Measurements from ENCODE around the gene TNNI3K.

DNA sequence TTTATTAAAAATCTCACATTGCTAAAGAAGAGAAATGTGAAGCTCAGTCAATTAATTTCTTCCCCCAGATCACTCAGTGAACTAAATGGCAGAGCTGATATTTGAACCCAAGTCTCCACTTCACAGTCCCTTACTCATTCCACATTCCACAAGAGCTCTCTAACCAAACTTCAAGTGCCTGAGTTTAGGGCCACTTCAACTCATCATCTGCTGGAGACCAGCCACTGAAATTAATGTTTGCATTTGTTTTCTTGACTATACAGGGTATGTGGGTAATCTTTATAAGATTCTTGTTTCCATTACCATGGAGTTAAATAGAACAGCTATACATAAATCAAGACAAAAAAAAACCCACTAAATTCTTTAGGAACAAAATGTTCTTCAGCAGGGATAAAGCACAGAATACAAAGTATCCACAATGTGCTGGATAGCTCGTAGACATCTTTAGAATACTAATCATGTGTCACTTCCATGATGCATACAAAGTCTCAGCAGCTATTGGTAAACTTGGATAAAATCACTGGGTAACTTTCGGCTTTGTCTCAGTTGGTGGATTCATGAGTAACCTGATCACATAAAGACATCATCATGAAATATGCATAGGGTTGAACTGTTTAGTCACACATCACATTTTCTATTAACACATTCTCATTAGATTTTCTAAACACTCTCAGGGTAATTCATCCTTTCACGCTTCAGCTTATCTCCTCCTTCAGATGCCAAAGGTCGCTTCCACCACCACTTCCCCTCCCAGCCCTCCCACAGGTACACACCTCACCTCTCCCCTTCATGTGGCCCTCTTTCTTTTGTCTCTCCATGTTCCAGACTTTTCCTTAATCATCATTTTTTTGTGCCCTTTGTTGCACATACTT is 187.5 kb downstream of the TNNI3K start:
- no peak for TF ChIP-seq EZH2 (IDR thresholded peaks at IDR 0.05; ENCODE audit: borderline replicate concordance, low read length)
- TF ChIP-seq, protein P1, sequence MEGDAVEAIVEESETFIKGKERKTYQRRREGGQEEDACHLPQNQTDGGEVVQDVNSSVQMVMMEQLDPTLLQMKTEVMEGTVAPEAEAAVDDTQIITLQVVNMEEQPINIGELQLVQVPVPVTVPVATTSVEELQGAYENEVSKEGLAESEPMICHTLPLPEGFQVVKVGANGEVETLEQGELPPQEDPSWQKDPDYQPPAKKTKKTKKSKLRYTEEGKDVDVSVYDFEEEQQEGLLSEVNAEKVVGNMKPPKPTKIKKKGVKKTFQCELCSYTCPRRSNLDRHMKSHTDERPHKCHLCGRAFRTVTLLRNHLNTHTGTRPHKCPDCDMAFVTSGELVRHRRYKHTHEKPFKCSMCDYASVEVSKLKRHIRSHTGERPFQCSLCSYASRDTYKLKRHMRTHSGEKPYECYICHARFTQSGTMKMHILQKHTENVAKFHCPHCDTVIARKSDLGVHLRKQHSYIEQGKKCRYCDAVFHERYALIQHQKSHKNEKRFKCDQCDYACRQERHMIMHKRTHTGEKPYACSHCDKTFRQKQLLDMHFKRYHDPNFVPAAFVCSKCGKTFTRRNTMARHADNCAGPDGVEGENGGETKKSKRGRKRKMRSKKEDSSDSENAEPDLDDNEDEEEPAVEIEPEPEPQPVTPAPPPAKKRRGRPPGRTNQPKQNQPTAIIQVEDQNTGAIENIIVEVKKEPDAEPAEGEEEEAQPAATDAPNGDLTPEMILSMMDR (IDR thresholded peaks at IDR 0.05; ENCODE audit: low read length) = no peak

Measured in OCI-LY1 (cell line).